CD4-positive, alpha-beta T cell (primary cell): ENCODE data around the gene STX11. TPM values are rescaled to one million over a fixed set of nuclear protein-coding genes. Genes with fewer than 3 reads are reported as not detected.

Source experiments
- ATAC-seq: fragments of 200-7000 bp; cut with Tn5 transposase; one replicate; pipeline ENCODE4 v1.10.0; 2022; ENCODE audit warnings: mild to moderate bottlenecking; ENCODE audit not compliant: poor library complexity
- CTCF ChIA-PET: fragments of 350-600 bp; sonication (Branson Sonifier 250); formaldehyde crosslinking; loops from one replicate; lab custom pipeline; 2021; ENCODE audit warnings: antibody characterized with exemption, inconsistent platforms; lab: Charles Lee
- POLR2A ChIA-PET: fragments of 350-600 bp; sonication (Branson Sonifier 250); formaldehyde crosslinking; loops from one replicate; lab custom pipeline; 2021; ENCODE audit warnings: antibody characterized with exemption, inconsistent platforms; lab: Charles Lee
- DNase-seq, 14 experiments: peaks; one replicate each; pipeline ENCODE4 v3.0.0-alpha.2; 2013 to 2020; ENCODE audit warnings: mixed read lengths in 2 of 14
- H3K27ac ChIP-seq, 2 donors: one replicate each; pipeline versions ENCODE4 v1.5.1 to v1.7.0; 2013; ENCODE audit warnings: low read length in 2 of 2, low read depth in 1 of 2, mild to moderate bottlenecking in 1 of 2
- H3K27me3 ChIP-seq, 2 experiments: 1 replicate in 1 of 2; 2 replicates in 1 of 2; pipeline versions ENCODE4 v1.6.1 to v1.7.0; 2013; ENCODE audit warnings: low read length in 2 of 2, control low read depth in 1 of 2, mild to moderate bottlenecking in 1 of 2, moderate library complexity in 1 of 2; ENCODE audit not compliant: insufficient read depth in 2 of 2, control insufficient read depth in 1 of 2
- H3K36me3 ChIP-seq: one replicate; pipeline ENCODE4 v1.6.1; 2013; ENCODE audit warnings: low read length, control low read depth; ENCODE audit not compliant: insufficient read depth
- H3K4me1 ChIP-seq: one replicate; pipeline ENCODE4 v1.6.1; 2013; ENCODE audit warnings: low read length, control low read depth; ENCODE audit not compliant: insufficient read depth
- H3K4me3 ChIP-seq: one replicate; pipeline ENCODE4 v1.5.1; 2013; ENCODE audit warnings: mild to moderate bottlenecking, low read length, moderate library complexity
- H3K9me3 ChIP-seq, 2 experiments: 1 replicate in 1 of 2; 2 replicates in 1 of 2; pipeline versions ENCODE4 v1.6.1 to v1.7.0; 2013; ENCODE audit warnings: low read length in 2 of 2, mild to moderate bottlenecking in 2 of 2, control low read depth in 1 of 2, moderate library complexity in 1 of 2; ENCODE audit not compliant: control insufficient read depth in 1 of 2, insufficient read depth in 1 of 2
- H3K27ac Mint-ChIP-seq: one replicate; pipeline ENCODE4 v1.8.0; 2020; ENCODE audit warnings: mixed read lengths
- H3K27me3 Mint-ChIP-seq: one replicate; pipeline ENCODE4 v1.8.0; 2021; ENCODE audit warnings: mixed read lengths
- H3K36me3 Mint-ChIP-seq: one replicate; pipeline ENCODE4 v1.8.0; 2021; ENCODE audit warnings: low read depth, mixed read lengths
- H3K4me1 Mint-ChIP-seq: one replicate; pipeline ENCODE4 v1.8.0; 2021; ENCODE audit warnings: low read depth, mixed read lengths
- H3K4me3 Mint-ChIP-seq: one replicate; pipeline ENCODE4 v1.8.0; 2020; ENCODE audit warnings: mild to moderate bottlenecking, mixed read lengths
- H3K9me3 Mint-ChIP-seq: one replicate; pipeline ENCODE4 v1.8.0; 2020; ENCODE audit warnings: mixed read lengths
- intact Hi-C, 2 experiments: fragments of 100-400 bp; cut with DNase I in 1 of 2; cut with micrococcal nuclease in 1 of 2; formaldehyde crosslinking; loops; one replicate each; pipeline versions ENCODE4 v1.15.1 to v1.9.0; 2023 to 2025; cut with DNase I, micrococcal nuclease
- total RNA-seq, 174 experiments: library from RNA in 2 of 174; stranded (reverse) in 2 of 174; gene quantifications; one replicate each; pipeline ENCODE4 v1.2.3 and lab custom pipeline; 2021 to 2026
- TF ChIP-seq, protein P1 (sequence below): fragments of 200-600 bp; IDR thresholded peaks from one replicate; pipeline ENCODE4 v1.8.0; 2022; ENCODE audit warnings: antibody characterized with exemption, mild to moderate bottlenecking

STX11 gene
- total RNA-seq, 2 experiments from 2014 or later, result 16.1 to 16.8 TPM

DNA sequence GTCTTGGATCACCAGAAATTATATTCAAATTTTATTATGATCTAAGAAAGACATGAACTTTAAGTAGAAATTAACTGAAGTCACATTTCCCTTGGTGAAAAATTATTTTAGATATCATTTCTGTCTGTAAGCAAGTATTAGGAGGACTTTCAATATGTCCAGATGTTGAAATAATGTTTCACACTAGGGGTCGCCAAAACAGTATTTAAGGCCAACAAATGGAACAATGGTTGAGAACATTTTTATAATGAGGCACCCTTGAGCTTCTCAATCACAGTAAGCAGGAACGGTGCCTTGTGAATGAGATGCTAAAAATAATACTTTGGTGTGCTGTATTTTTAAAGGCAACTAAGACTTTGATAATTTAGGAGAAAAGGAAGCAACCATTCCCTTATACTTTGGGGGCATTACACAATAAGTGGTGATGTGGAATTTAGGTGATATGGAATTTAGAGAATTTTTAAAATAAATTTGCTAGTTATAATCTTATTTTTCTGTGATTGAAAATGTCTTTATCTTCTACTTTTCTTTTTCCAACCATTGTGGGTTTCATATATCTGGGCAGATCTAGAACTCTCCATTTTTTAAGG, 45.3 kb upstream of the STX11 start:
- H3K4me3 Mint-ChIP-seq, result no peak overlapping the region
- no peaks in the 10 kb centered on the region for H3K4me1 ChIP-seq
- H3K27ac Mint-ChIP-seq, result no peak overlapping the region
- no peaks in the 10 kb centered on the region for H3K9me3 Mint-ChIP-seq
- no peaks in the 10 kb centered on the region for H3K27me3 ChIP-seq
- no peaks in the 10 kb centered on the region for H3K36me3 Mint-ChIP-seq
- H3K27ac ChIP-seq, result no peak overlapping the region
- intact Hi-C loops, result loop anchor here (1.0 to 10.0 kb wide), 7 partner anchors 42 to 1530 kb away; partner anchors contain the start of gene STX11 (in 1 of the 2)
- no peaks in the 10 kb centered on the region for H3K9me3 ChIP-seq
- TF ChIP-seq, protein P1, sequence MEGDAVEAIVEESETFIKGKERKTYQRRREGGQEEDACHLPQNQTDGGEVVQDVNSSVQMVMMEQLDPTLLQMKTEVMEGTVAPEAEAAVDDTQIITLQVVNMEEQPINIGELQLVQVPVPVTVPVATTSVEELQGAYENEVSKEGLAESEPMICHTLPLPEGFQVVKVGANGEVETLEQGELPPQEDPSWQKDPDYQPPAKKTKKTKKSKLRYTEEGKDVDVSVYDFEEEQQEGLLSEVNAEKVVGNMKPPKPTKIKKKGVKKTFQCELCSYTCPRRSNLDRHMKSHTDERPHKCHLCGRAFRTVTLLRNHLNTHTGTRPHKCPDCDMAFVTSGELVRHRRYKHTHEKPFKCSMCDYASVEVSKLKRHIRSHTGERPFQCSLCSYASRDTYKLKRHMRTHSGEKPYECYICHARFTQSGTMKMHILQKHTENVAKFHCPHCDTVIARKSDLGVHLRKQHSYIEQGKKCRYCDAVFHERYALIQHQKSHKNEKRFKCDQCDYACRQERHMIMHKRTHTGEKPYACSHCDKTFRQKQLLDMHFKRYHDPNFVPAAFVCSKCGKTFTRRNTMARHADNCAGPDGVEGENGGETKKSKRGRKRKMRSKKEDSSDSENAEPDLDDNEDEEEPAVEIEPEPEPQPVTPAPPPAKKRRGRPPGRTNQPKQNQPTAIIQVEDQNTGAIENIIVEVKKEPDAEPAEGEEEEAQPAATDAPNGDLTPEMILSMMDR, result peak; percentile 79
- ChIA-PET CTCF (interaction anchor here (0.6 to 1.2 kb wide), 8 partner anchors 39 to 416 kb away, joined by 3 to 6 read pairs (median 4); no protein-coding TSS in a partner anchor), POLR2A (interaction anchor here (0.9 kb wide), 1 partner anchor 114 kb away, joined by 5 read pairs; no protein-coding TSS in a partner anchor)
- DNase-seq (peak in 5 of 14 experiments; percentile 20 to 83 (median 82)), ATAC-seq (peak; percentile 82)
- H3K36me3 ChIP-seq, result no peaks in the 10 kb centered on the region
- H3K4me3 ChIP-seq, result no peak overlapping the region
- no peaks in the 10 kb centered on the region for H3K27me3 Mint-ChIP-seq
- peaks cover 4% of the 10 kb centered on the region for H3K4me1 Mint-ChIP-seq

DNA sequence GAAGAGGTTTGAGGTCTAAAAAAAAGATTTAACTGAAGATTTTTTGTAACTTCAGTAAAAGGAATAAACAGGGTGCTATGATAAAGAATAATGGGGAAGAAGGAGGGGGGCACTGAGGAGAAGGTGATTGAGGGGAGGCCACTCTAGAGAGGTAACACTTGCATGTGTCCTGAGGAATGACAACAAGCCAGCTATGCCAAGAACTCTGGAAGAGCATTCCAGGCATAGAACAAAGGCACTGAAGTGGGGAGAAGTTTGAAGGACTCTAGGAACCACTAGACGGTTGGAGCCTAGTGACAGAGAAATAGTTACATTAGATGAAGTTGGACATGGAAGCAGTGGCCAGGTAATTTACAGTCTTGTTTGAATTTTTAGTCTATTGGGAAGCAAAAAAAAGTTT, 44.1 kb upstream of the STX11 start:
- Mint-ChIP-seq H3K9me3 (no peaks in the 10 kb centered on the region), H3K4me1 (peaks cover 4% of the 10 kb centered on the region), H3K4me3 (no peak overlapping the region), H3K27ac (no peak overlapping the region), H3K36me3 (no peaks in the 10 kb centered on the region), H3K27me3 (no peaks in the 10 kb centered on the region)
- H3K36me3 ChIP-seq, result no peaks in the 10 kb centered on the region
- no peaks in the 10 kb centered on the region for H3K9me3 ChIP-seq
- ATAC-seq (no peak), DNase-seq (no peak)
- H3K4me3 ChIP-seq, result no peak overlapping the region
- ChIA-PET CTCF (interaction anchor here (0.5 kb wide), 1 partner anchor 113 kb away, joined by 3 read pairs; no protein-coding TSS in a partner anchor), POLR2A (no interaction called here)
- intact Hi-C loops, result loop anchor here (1.0 to 10.0 kb wide), 5 partner anchors 41 to 1529 kb away; partner anchors contain the start of gene STX11 (in 1 of the 2)
- no peaks in the 10 kb centered on the region for H3K4me1 ChIP-seq
- no peaks in the 10 kb centered on the region for H3K27me3 ChIP-seq
- no peak overlapping the region for H3K27ac ChIP-seq
- TF ChIP-seq, protein P1, result no peak

DNA sequence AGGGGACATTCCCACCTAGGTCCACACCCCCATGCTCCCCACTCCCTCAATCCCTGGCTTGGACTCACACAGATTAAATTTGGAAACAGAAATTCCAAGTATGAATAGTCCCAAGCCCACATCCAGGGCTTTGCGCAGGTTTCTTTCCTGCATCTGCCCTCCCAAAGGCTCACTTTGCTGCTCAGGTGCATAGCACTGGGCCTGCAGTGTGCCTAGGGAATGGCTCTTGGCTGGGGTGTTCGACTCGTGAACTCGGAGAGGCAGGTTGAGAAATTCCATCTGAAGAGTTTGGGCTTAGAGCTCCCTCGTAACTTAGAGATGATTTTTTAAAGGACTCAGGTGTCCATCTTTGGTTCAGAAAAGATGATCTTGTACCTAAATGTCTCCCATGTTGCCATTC, 40.1 kb upstream of the STX11 start:
- intact Hi-C loops, result no loop called here
- TF ChIP-seq, protein P1, result no peak
- POLR2A ChIA-PET, result no interaction called here
- Mint-ChIP-seq H3K27ac (no peak overlapping the region), H3K4me3 (no peak overlapping the region), H3K9me3 (no peaks in the 10 kb centered on the region), H3K36me3 (no peaks in the 10 kb centered on the region), H3K27me3 (no peaks in the 10 kb centered on the region), H3K4me1 (no peaks in the 10 kb centered on the region)
- no peak for DNase-seq
- H3K27ac ChIP-seq, result no peak overlapping the region
- no peak for ATAC-seq
- H3K36me3 ChIP-seq, result no peaks in the 10 kb centered on the region
- CTCF ChIA-PET, result interaction anchor here (0.6 kb wide), 1 partner anchor 687 kb away, joined by 3 read pairs; no protein-coding TSS in a partner anchor
- H3K9me3 ChIP-seq, result no peaks in the 10 kb centered on the region
- no peaks in the 10 kb centered on the region for H3K27me3 ChIP-seq
- H3K4me1 ChIP-seq, result no peaks in the 10 kb centered on the region
- no peak overlapping the region for H3K4me3 ChIP-seq
